Endothelial cell of umbilical vein (primary cell): Measurements from ENCODE around the gene PADI1. TPM values are rescaled to one million over a fixed set of nuclear protein-coding genes. Genes with fewer than 3 reads are reported as not detected.

Source experiments
- BruUV-seq: library from RNA; stranded (reverse); fragments of 400-500 nt; replicated peaks from 2 replicates; lab custom pipeline; 2021; lab: Mats Ljungman, UMichigan
- CTCF ChIA-PET: fragments of 300-600, 350-600 bp; sonication (Branson Sonifier 250); formaldehyde crosslinking; loops from one replicate; lab custom pipeline; 2021; ENCODE audit warnings: antibody characterized with exemption, inconsistent platforms; lab: Charles Lee
- POLR2A ChIA-PET: fragments of 300-600, 350-600 bp; sonication (Branson Sonifier 250); formaldehyde crosslinking; loops from one replicate; lab custom pipeline; 2021; ENCODE audit warnings: antibody characterized with exemption, inconsistent platforms; lab: Charles Lee
- DNase-seq: peaks from one replicate; pipeline ENCODE4 v3.0.0-alpha.2; 2011; ENCODE audit warnings: low read depth, low spot score
- FAIRE-seq: peaks from 2 replicates; lab custom pipeline; 2011; peaks lifted over from hg19 to GRCh38; lab: Jason Lieb, UNC
- H2AFZ ChIP-seq: 2 replicates; pipeline ENCODE4 v1.6.0; 2012; ENCODE audit warnings: low read depth, low read length, control low read depth, inconsistent platforms
- H3K27ac ChIP-seq: 2 replicates; pipeline ENCODE4 v1.5.1; 2011; ENCODE audit warnings: low read depth, mild to moderate bottlenecking, control low read depth, low read length, moderate library complexity; ENCODE audit not compliant: insufficient read depth
- H3K27me3 ChIP-seq, 2 experiments: 2 replicates each; pipeline versions ENCODE4 v1.6.0 to v1.6.1; 2011; ENCODE audit warnings: low read length in 2 of 2, mixed read lengths in 1 of 2; ENCODE audit not compliant: control insufficient read depth in 2 of 2, insufficient read depth in 2 of 2
- H3K36me3 ChIP-seq, 2 experiments: 2 replicates in 1 of 2; 3 replicates in 1 of 2; pipeline ENCODE4 v1.5.1; 2011; ENCODE audit warnings: low read length in 2 of 2, mild to moderate bottlenecking in 1 of 2, moderate library complexity in 1 of 2; ENCODE audit not compliant: control insufficient read depth in 2 of 2, insufficient read depth in 2 of 2; ENCODE audit errors: extremely low read depth in 1 of 2
- H3K4me1 ChIP-seq: 3 replicates; pipeline ENCODE4 v1.5.1; 2011; ENCODE audit warnings: mild to moderate bottlenecking, low read length; ENCODE audit not compliant: control insufficient read depth, insufficient read depth; ENCODE audit errors: extremely low read depth
- H3K4me2 ChIP-seq: 2 replicates; pipeline ENCODE4 v1.6.1; 2011; ENCODE audit warnings: low read length, control low read depth, mixed read lengths; ENCODE audit not compliant: insufficient read depth
- H3K4me3 ChIP-seq, 3 experiments: fragments of 200-600 bp in 1 of 3; sonication (generic), shearing (Covaris generic) in 1 of 3; replicated peaks in 1 of 3; 2 replicates each; pipeline ENCODE4 v1.5.1; 2011 to 2016; ENCODE audit warnings: control low read depth in 3 of 3, low read length in 3 of 3, mild to moderate bottlenecking in 2 of 3, inconsistent platforms in 1 of 3, low read depth in 1 of 3, moderate library complexity in 1 of 3; ENCODE audit not compliant: insufficient read depth in 1 of 3
- H3K79me2 ChIP-seq: 2 replicates; pipeline ENCODE4 v1.6.0; 2012; ENCODE audit warnings: low read length, inconsistent platforms; ENCODE audit not compliant: control insufficient read depth, insufficient read depth
- H3K9ac ChIP-seq: replicated peaks from 2 replicates; pipeline ENCODE3; 2011; ENCODE audit warnings: low read length, control low read depth; ENCODE audit not compliant: insufficient read depth; ENCODE audit errors: extremely low read depth
- H3K9me1 ChIP-seq: replicated peaks from 3 replicates; pipeline ENCODE4 v1.6.0; 2011; ENCODE audit warnings: mild to moderate bottlenecking, low read length; ENCODE audit not compliant: control insufficient read depth, insufficient read depth; ENCODE audit errors: extremely low read depth
- H3K9me3 ChIP-seq: replicated peaks from 2 replicates; pipeline ENCODE4 v1.5.1; 2012; ENCODE audit warnings: low read length, inconsistent platforms; ENCODE audit not compliant: control insufficient read depth, insufficient read depth
- H4K20me1 ChIP-seq: replicated peaks from 2 replicates; pipeline ENCODE3; 2011; ENCODE audit warnings: mild to moderate bottlenecking, low read length; ENCODE audit not compliant: control insufficient read depth, insufficient read depth; ENCODE audit errors: extremely low read depth
- FOS ChIP-seq: IDR thresholded peaks from 2 replicates; pipeline ENCODE4 v1.6.1; 2011; ENCODE audit warnings: mild to moderate bottlenecking, low read length, moderate library complexity, borderline replicate concordance; ENCODE audit not compliant: insufficient read depth
- GATA2 ChIP-seq: IDR thresholded peaks from 2 replicates; pipeline ENCODE4 v1.7.0; 2011; ENCODE audit warnings: low read depth, mild to moderate bottlenecking, moderate library complexity, mixed read lengths, low read length; ENCODE audit not compliant: insufficient read length, insufficient read depth
- JUN ChIP-seq: IDR thresholded peaks from 2 replicates; pipeline ENCODE4 v1.6.1; 2011; ENCODE audit warnings: borderline replicate concordance, low read depth; ENCODE audit not compliant: insufficient read length, insufficient read depth
- POLR2A ChIP-seq: IDR thresholded peaks from 2 replicates; pipeline ENCODE4 v1.6.1; 2012; ENCODE audit warnings: low read depth, mild to moderate bottlenecking, control low read depth, low read length
- POLR2AphosphoS5 ChIP-seq: IDR thresholded peaks from 2 replicates; pipeline ENCODE4 v1.6.1; 2012; ENCODE audit warnings: low read depth, mild to moderate bottlenecking, control low read depth, low read length, moderate library complexity; ENCODE audit not compliant: insufficient read depth
- dilution Hi-C: fragments of 300-500 bp; cut with MboI; formaldehyde crosslinking; loops from one replicate; pipeline ENCODE4 v1.15.0; 2019; ENCODE audit warnings: low sequenced_read_pairs; ENCODE audit not compliant: extremely low pct_ligation_motif_present
- intact Hi-C: fragments of 100-400 bp; cut with micrococcal nuclease; formaldehyde crosslinking; loops from one replicate; pipeline ENCODE4 v1.10.0; 2022
- polyA plus RNA-seq, 4 experiments: library from polyadenylated mRNA; depleted of rRNA in 3 of 4; stranded (reverse) in 3 of 4; unstranded in 1 of 4; fragments of >200 nt; gene quantifications; 2 replicates each; pipeline versions ENCODE4 v1.2.1 to v1.2.3, GENCODE V29; 2011 to 2012; ENCODE audit warnings: missing spikeins in 1 of 4
- total RNA-seq: library from RNA; stranded (reverse); gene quantifications from 2 replicates; pipeline ENCODE4 v1.2.3, GENCODE V29; 2021
- TF ChIP-seq, protein P1 (sequence below): IDR thresholded peaks from 2 replicates; pipeline ENCODE4 v1.6.1; 2011; ENCODE audit not compliant: insufficient read depth, insufficient read length

Gene PADI1
- total and polyA plus RNA-seq, 2 donors (not counting 3 experiments of a cell fraction or from before 2014, with no cell fraction given) = 0.01 TPM; not detected in 1

GRCh38 chr1:17192394-17193221 is 12.3 kb upstream of the PADI1 start:
- intact Hi-C loops (no loop called here), dilution Hi-C loops (no loop called here)
- no peaks in the 10 kb centered on the region for H3K4me1 ChIP-seq
- no peak overlapping the region for H3K9ac ChIP-seq
- H4K20me1 ChIP-seq = no peaks in the 10 kb centered on the region
- H3K9me1 ChIP-seq = no peaks in the 10 kb centered on the region
- ChIA-PET POLR2A (no interaction called here), CTCF (interaction anchor here (0.6 kb wide), 1 partner anchor 16 kb away, joined by 3 read pairs; no protein-coding TSS in a partner anchor)
- DNase-seq = no peak
- H3K36me3 ChIP-seq = no peaks in the 10 kb centered on the region
- H3K79me2 ChIP-seq = no peaks in the 10 kb centered on the region
- FAIRE-seq = no peak
- BruUV-seq = no TSS peak
- no peak overlapping the region for H2AFZ ChIP-seq
- H3K27me3 ChIP-seq = no peaks in the 10 kb centered on the region
- TF ChIP-seq GATA2 (no peak), POLR2A (no peak), FOS (no peak), JUN (no peak), POLR2AphosphoS5 (no peak)
- TF ChIP-seq, protein P1, sequence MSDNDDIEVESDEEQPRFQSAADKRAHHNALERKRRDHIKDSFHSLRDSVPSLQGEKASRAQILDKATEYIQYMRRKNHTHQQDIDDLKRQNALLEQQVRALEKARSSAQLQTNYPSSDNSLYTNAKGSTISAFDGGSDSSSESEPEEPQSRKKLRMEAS = no peak
- H3K4me3 ChIP-seq = no peak overlapping the region
- H3K4me2 ChIP-seq = no peak overlapping the region
- H3K27ac ChIP-seq = no peak overlapping the region
- H3K9me3 ChIP-seq = no peaks in the 10 kb centered on the region
